H1 (cell line): ENCODE data around the gene TLCD3B.

ENCODE experiments used
- EZH2 ChIP-seq: fragments of 200-600 bp; sonication (generic); IDR thresholded peaks from 2 replicates; pipeline ENCODE4 v1.7.1; 2012; ENCODE audit warnings: low read depth, mild to moderate bottlenecking, moderate library complexity, low read length, inconsistent platforms; ENCODE audit not compliant: severe bottlenecking
- HDAC2 ChIP-seq, 2 experiments: fragments of 300-600 bp in 1 of 2; sonication (generic) in 1 of 2; IDR thresholded peaks; 2 replicates each; pipeline ENCODE4 v1.6.1; 2011 to 2012; ENCODE audit warnings: low read depth in 2 of 2, low read length in 2 of 2, mild to moderate bottlenecking in 2 of 2, moderate library complexity in 2 of 2, borderline replicate concordance in 1 of 2, inconsistent platforms in 1 of 2
- POLR2A ChIP-seq, 2 experiments: IDR thresholded peaks; 1 replicate in 1 of 2; 2 replicates in 1 of 2; pipeline ENCODE4 v1.6.1; 2011; ENCODE audit warnings: low read depth in 2 of 2, low read length in 2 of 2, mild to moderate bottlenecking in 2 of 2; ENCODE audit errors: control extremely low read depth in 1 of 2
- TEAD4 ChIP-seq: IDR thresholded peaks from 2 replicates; pipeline ENCODE4 v1.6.1; 2012; ENCODE audit warnings: low read depth, low read length, inconsistent platforms, mixed read lengths
- TF ChIP-seq, protein P1 (sequence below), 3 experiments: IDR thresholded peaks; 1 replicate in 2 of 3; 2 replicates in 1 of 3; pipeline versions ENCODE4 v1.5.1 to v1.6.1; 2011; ENCODE audit warnings: low read length in 3 of 3, mild to moderate bottlenecking in 3 of 3, inconsistent platforms in 2 of 3, low read depth in 1 of 3, moderate library complexity in 1 of 3; ENCODE audit not compliant: insufficient read depth in 1 of 3; ENCODE audit errors: control extremely low read depth in 1 of 3
- TF ChIP-seq, protein P2 (sequence below): IDR thresholded peaks from 2 replicates; pipeline ENCODE4 v1.6.1; 2012; ENCODE audit warnings: inconsistent platforms

- TF ChIP-seq, protein P1, sequence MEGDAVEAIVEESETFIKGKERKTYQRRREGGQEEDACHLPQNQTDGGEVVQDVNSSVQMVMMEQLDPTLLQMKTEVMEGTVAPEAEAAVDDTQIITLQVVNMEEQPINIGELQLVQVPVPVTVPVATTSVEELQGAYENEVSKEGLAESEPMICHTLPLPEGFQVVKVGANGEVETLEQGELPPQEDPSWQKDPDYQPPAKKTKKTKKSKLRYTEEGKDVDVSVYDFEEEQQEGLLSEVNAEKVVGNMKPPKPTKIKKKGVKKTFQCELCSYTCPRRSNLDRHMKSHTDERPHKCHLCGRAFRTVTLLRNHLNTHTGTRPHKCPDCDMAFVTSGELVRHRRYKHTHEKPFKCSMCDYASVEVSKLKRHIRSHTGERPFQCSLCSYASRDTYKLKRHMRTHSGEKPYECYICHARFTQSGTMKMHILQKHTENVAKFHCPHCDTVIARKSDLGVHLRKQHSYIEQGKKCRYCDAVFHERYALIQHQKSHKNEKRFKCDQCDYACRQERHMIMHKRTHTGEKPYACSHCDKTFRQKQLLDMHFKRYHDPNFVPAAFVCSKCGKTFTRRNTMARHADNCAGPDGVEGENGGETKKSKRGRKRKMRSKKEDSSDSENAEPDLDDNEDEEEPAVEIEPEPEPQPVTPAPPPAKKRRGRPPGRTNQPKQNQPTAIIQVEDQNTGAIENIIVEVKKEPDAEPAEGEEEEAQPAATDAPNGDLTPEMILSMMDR (IDR thresholded peaks at IDR 0.05; ENCODE audit: control extremely low read depth in 1 of 3, insufficient read depth in 1 of 3, low read depth in 1 of 3, low read length in 3 of 3) = no peak
- TF ChIP-seq, protein P2, sequence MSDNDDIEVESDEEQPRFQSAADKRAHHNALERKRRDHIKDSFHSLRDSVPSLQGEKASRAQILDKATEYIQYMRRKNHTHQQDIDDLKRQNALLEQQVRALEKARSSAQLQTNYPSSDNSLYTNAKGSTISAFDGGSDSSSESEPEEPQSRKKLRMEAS = peak; percentile 65; the same call in 1 of the 2 replicates
- TF ChIP-seq EZH2 (no peak), POLR2A (IDR thresholded peaks at IDR 0.05; ENCODE audit: control extremely low read depth in 1 of 2, low read depth in 2 of 2, low read length in 2 of 2) (no peak), TEAD4 (no peak), HDAC2 (IDR thresholded peaks at IDR 0.05; ENCODE audit: borderline replicate concordance in 1 of 2, low read depth in 2 of 2, low read length in 2 of 2) (no peak)
Measured at GRCh38 chr16:30010844-30011713, 20.0 kb downstream of the TLCD3B start, which contains the start of gene DOC2A.
